GM12872 (cell line): Measurements from ENCODE around the gene HS3ST6.

Experiments used
- TF ChIP-seq, protein P1 (sequence below): IDR thresholded peaks from 3 replicates; pipeline ENCODE4 v1.5.1; 2011; ENCODE audit warnings: low read depth, mild to moderate bottlenecking, low read length, moderate library complexity; ENCODE audit not compliant: insufficient read depth

Gene HS3ST6

GRCh38 chr16:1908184-1908583 lies 10.0 kb downstream of the HS3ST6 start:
- TF ChIP-seq, protein P1, sequence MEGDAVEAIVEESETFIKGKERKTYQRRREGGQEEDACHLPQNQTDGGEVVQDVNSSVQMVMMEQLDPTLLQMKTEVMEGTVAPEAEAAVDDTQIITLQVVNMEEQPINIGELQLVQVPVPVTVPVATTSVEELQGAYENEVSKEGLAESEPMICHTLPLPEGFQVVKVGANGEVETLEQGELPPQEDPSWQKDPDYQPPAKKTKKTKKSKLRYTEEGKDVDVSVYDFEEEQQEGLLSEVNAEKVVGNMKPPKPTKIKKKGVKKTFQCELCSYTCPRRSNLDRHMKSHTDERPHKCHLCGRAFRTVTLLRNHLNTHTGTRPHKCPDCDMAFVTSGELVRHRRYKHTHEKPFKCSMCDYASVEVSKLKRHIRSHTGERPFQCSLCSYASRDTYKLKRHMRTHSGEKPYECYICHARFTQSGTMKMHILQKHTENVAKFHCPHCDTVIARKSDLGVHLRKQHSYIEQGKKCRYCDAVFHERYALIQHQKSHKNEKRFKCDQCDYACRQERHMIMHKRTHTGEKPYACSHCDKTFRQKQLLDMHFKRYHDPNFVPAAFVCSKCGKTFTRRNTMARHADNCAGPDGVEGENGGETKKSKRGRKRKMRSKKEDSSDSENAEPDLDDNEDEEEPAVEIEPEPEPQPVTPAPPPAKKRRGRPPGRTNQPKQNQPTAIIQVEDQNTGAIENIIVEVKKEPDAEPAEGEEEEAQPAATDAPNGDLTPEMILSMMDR = no peak

GRCh38 chr16:1907226-1907860 lies 10.9 kb downstream of the HS3ST6 start:
- TF ChIP-seq, protein P1 = no peak

- TF ChIP-seq, protein P1 = no peak
Measured at GRCh38 chr16:1906846-1907165, 11.4 kb downstream of the HS3ST6 start.

DNA sequence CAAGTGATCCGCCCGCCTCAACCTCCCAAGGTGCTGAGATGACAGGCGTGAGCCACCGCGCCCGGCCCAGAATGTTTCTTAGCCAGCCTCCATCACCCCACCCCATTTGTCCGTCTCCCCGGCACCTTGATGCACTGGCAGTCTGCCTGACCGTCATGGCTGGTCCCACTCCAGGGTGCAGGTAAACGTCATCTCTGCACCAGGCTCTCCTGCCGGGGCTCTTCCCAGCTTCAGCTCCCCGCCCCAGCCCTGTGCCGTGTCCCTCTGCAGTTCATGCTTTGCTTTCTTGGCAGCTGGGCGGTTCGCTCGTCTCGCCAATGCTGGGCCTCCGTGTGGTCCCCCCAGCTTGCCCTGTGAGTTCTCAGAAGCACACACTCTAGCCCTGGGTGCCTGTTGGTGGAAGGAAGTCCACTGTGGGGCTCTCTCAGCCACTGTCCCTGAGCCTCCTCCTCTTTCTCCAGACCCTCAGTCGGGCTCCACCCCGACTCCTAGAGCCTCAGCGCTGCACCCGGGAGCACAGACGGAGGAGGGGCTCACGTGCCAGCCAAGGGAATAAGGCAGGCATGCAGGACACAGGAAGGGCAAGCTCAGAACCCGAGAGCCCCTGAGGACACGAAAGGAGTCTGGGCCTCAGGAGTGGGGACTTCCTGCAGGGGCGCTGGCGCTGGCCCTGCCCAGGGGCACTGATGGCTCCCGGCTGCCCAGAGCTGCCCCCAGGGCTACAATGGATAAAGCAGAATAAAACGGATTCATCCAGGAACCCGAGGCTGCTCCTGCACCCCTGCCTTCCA lies 12.0 kb downstream of the HS3ST6 start:
- TF ChIP-seq, protein P1 = no peak

DNA sequence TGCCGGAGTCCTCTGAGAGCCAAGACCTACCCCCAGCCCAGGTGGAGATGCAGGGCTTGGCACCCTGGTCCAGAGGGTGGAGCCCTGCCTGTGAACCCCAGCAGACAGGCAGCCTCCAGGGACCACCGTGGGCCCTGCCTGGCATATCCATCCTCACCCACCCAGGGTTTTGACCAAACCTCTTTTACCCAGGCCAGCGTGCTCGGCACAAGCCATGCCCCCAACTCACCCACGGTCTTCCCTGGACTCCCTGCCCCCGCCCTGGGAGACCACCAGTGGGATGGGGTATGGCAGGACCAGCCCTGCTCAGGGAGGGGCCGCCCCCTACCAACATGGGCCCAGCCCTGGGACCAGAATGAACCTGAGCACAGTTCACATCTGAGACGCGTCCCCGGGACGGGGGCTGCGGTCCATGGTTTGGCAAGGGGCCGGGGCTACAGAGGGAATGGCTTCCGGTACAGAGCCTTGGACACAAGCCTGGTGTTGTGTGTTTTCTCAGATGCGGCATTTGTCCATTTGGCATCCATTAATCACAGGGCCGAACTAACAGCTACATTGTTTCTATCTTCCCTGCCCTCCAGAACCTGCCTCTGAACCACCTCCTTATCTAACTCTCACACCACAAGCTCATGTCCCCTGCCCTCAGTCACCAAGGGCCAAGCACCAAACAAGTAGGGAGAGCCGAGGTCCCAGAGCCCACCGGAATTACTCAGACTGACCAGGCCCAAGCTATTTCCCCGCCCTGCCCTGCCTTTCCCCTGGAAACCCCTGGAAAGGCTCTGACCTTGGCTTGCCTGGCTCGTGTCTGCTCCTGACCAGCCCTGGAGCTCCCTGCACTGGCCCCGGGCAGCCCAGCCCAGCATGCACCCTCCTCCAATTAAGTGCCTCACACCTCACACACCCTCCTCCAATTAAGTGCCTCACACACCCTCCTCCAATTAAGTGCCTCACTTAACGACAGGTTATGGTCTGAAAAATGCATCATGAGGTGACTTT lies 14.1 kb downstream of the HS3ST6 start:
- TF ChIP-seq, protein P1 = no peak

GRCh38 chr16:1903220-1903574 lies 15.0 kb downstream of the HS3ST6 start:
- TF ChIP-seq, protein P1 = no peak
